Measurements from ENCODE around the gene OLFM4.

The OLFM4 gene

DNA sequence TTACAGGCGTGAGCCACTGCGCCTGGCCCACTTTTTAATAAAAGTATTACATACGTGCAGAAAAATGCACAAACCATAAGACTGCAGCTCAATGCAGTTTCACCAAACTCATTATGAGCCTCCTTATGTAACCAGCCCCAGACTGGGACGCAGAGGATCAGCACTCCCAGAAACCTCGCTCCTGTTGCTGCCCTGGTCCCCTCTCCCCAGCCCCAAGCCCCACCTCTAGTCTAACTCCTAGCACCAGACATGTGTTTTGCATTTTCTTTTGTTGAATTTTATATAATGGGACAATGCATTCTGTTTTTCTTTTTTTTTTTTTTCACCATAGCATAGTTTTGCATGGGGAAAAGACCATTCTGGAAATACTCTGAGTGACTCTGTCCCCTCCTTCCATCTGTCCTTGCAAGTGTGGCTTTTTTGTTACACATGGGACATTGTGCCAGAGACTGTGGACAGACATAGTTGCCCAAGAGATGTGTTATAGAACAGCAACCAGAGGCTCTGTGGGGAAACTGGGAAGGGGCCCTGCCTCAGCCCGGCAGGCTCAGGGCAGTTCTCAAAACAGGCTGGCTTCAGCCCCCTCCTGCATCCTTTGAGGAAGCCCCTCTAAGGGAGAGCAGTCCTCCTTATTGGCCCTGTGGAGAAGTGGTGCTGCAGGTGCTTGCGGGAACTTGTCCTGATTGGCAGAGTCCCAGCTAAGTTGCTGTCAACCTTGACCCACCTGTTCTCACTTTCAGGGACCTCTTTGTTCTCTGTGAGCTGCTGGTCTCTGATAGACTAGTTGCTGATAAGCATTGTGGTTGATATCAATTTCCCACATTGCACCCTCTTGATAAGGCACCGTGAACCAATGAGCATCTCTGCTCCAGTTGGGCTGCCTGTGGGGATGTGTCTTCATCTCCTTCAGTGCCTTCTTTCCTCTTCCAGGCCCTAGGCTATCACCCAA, 13.8 kb upstream of the OLFM4 start:
- no peak for DNase-seq (ENCODE audit: low read depth in 2 of 2)

DNA sequence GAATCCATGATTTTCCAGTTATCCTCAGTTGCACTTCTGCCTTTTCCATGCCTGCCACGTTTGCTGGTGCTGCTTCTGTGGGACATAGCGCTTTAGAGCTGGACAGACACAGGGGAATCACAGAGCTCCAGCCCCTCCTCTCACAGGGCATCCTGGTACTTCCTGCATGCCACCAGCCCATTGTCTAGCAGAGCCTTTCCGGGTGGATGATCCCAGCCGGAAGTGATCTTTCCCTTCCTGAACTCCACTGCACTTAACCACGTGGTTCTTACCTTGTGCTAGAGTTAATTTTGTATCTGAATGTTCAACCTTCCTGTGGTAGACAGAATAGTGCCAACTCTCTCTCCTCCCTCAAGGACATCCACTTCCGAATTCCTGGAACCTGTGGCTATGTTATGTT, 12.6 kb upstream of the OLFM4 start:
- DNase-seq (ENCODE audit: low read depth in 2 of 2), result no peak

DNA sequence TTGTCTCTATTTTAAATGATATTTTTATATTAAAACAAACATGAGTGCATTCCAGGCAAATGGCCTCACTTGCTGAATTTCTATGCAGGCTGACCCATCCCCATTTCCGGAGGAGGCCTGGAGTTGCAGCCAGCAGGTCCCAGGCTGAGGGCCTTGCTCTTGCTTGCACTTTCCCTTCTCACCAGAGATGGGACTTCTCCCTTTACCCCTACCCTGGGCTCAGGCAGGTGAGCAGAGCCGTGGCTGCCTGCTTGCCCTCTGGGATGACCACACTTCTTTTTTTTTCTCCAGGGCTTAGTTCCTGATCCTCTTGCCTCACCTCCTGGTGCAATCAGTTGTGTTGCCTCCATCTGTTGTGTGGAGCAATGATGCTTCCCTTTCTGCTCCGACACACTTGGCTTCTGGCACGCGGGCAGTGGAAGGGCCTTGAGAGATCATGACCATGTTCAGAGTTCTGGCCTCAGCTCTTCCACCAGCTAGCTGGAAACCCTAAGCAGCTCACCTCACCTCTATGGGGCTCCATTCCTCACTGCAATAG, 11.1 kb upstream of the OLFM4 start:
- no peak for DNase-seq (ENCODE audit: low read depth in 2 of 2)

DNA sequence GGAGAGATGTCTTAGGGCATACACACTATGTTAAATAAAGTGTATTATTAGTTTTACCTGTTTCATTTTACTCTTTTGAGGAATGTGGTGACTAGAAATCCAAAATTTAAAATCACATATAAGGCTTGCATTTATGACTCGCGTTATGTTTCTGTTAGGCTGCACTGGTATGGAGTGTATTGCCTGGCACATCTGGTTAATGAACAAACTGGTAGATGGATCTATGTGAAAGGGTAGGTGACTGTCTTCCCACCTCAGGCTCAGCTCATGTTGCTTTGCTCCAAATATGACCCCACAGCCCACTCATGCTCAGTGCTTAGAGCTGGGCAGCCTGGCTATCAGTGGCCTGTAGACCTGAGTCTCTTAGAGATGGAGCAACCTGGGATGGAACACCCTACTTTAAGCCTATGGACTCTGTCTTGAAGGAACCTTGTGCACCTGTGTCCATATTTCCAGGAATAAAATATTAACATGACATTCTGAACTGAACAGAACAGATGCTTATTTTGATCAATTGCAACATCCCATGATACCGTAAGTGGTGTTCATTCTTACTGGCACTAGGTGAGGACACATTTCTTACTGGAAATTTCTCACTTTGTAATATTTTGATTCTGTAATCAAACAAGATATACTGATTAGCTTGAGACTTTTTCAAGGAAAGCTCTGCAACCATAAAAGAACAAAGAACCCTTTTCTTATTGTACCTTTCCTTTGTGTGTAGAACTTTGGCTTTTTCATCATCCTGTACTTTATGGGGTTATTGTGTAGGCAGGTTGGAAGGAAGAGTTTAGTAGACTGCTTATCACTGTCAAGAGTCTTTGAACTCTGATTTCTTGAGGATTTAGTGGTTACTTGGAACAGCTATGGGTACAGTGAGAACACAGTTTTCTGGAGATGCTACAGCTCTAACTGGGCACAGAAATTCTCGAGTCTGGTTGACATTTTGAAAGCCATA, 9.6 kb upstream of the OLFM4 start:
- no peak for DNase-seq (ENCODE audit: low read depth in 2 of 2)

DNA sequence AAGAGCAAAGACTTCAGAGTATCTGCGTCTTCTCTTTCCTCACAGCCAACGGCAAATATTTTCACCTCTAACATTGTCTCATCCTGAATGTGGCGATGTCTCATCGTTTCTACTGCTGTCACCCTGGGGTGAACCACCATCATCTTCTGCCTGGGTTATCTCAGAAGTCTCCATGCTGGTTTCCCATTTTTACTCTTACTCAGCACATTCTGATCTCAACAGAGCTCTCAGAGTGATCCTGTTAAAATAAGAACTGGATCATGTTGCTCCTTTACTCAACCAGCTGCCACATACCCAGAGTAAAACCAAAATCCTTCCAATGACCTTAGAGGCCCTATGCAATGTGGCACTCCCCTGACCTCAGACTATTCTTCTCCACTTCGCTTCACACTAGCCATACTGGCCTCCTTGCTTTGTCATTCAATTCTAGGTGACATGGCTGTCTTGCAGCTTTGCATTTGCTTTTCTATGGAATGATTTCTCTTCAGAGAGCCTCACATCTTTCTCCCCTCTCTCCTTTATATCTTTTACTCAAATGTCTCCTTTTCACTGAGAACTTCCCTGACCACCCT, 7.8 kb upstream of the OLFM4 start:
- no peak for DNase-seq (ENCODE audit: low read depth in 2 of 2)

DNA sequence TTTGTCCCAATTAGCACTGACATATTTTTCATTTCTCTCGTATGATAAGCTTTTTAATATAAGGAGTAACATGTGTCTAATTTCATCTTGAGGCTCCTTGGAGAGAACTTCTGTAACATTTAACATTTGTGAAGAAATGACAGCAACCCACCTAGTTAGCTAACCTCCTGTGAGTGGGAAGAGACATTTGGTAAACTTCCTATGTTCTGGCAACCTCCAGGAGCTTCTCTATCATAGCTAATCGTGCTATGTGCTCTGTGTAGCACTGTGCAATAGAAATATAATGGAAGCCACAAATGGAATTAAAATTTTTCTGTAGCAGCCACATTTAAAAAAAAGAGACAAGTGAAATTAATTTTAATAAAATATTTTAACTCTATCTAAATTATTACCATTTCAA, 5.4 kb upstream of the OLFM4 start:
- no peak for DNase-seq (ENCODE audit: low read depth in 2 of 2)

DNA sequence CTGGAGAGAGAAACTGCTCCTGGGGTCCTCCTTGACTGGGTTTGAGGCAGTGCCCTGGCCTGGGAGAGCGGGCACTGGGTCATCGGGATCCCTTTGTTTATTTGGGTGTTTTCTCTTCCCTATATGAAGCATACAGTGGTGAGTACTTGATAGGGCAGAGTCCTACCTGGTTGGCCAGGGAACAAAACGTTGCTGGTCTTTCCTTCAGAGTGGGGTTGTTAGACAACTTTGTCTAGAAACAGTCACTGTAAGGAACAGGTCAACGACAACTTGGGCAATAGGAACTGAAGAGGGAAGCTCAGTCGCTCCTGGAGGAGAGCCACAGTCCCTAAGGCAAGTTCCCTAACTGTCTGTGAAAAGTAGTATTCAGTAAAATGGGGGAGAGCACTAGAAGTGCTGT, 550 bp upstream of the OLFM4 start:
- no peak for DNase-seq (ENCODE audit: low read depth in 2 of 2)

DNA sequence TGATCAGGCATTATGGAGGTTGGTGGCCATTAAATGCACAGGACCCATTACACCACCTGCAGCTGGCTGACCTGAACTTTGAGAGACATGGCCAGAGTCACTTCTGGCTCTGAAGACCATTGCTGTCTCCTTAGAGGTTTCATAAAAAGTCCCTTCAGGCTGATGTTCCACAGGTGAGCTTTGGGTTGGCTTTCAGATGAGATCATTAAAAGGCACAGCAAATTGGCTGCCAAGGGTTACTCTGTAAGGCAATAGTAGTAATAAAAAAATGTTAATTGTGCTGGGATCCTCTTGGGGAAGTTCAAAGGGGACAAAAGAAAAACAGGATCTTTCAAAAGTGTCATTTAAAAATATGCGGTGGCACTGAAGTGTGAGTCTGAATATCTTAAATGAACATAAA, 4.2 kb downstream of the OLFM4 start:
- no peak for DNase-seq (ENCODE audit: low read depth in 2 of 2)

DNA sequence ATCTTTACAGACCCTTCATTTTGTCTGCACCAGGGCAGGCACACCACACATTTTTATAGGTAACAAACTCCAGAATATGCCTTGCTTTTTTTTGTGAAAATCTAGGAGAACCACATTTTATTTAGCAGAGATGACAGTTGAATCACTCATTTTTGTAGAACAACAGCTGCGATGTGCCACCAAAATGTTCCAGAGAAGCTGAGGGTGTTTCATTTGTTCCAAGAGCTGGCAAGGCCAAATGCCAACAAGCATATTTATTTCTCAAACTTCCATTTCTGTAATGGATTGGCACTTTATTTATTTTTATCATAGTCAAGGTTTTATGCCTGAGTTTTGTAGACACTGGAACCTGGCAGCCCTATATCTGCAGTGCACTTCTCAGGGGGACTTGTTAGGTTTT, 10.4 kb downstream of the OLFM4 start:
- DNase-seq (ENCODE audit: low read depth in 2 of 2), result no peak

DNA sequence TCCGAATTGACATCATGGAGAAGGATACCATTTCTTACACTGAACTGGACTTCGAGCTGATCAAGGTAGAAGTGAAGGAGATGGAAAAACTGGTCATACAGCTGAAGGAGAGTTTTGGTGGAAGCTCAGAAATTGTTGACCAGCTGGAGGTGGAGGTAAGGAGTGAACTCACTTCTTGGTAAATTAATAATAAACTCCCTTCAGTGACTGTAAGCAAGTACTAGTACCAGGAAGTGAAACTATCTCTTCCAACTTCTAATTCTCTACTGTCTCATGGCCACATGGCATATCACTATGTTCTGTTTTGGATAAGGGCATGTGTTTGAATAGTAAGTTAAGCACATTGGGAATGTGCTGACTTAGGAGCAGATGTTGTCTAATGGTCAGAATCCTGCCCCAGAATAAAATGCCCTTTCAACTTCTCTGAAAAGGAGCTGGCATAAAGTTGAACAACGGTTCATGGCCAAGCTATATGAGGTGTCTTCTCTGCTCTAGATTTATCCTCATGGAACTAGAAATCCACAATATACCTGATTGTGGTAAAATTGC, 13.4 kb downstream of the OLFM4 start:
- DNase-seq (ENCODE audit: low read depth in 2 of 2), result no peak

DNA sequence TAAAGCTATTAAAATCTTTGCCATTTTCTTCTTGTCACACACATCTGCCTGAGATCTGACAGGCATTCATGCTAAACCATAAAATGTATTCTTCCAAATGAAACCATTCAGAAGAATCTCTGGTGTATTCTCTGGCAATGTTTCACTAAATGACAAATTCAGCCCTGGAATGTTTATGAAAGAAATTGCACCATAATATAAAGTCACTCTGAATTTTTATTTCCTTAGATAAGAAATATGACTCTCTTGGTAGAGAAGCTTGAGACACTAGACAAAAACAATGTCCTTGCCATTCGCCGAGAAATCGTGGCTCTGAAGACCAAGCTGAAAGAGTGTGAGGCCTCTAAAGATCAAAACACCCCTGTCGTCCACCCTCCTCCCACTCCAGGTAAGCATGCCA, 14.3 kb downstream of the OLFM4 start:
- DNase-seq (ENCODE audit: low read depth in 2 of 2), result no peak

DNA sequence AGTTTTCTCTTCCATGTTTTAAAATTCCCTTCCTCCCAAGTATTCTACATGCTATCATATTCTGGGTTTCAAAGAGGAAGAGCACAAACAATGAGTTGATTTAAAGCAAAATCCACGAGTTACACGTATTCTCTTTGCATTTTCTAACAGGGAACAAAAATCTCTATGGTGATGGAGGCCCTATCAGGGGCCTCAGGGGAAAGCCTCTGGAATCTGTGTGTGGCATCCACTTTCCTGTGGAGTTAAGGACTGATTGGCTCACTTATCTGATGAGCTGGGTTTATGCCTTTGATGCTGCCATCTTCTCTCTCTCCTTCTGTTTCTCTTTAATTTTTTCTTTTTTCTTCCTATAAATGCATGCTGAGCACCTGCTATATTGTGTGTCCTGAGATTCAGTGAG, 14.8 kb downstream of the OLFM4 start:
- no peak for DNase-seq (ENCODE audit: low read depth in 2 of 2)

DNA sequence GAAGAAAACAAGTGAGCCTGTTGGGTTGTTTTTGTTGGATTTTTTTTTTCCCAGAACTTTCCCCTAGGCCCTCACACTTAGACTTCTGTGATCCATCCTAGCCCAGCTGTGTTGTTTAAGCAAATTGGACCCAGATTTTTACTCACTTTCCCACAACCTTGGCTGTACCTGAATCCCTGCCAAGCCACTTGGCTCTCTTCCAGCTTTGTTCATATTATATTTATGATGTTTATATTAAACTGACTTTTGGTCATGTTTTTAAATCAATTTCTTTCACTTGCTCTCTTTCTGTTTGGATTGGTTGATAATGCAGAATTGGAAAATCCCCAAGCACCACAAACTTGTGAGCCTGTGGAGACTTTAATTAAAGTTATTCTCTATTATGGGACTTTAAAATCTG, 16.6 kb downstream of the OLFM4 start:
- no peak for DNase-seq (ENCODE audit: low read depth in 2 of 2)

DNA sequence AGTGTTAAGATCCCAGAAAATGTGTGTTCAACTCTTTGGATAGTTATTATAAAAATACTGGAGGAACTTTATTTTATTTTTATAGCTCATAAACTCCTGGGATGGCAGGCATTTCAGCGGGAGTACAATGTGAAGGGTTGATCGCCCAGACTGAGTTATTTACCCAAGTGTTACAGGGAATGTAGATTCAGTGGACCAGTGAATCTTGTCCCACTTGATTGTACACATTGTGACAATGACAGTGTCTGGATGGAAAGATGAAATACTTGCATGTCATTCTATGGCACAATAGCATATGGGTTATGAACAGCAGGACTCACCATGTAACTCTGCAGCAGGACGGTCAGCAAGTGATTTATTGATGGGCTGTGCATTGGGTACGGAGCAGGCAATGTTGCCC, 20.3 kb downstream of the OLFM4 start:
- no peak for DNase-seq (ENCODE audit: low read depth in 2 of 2)

DNA sequence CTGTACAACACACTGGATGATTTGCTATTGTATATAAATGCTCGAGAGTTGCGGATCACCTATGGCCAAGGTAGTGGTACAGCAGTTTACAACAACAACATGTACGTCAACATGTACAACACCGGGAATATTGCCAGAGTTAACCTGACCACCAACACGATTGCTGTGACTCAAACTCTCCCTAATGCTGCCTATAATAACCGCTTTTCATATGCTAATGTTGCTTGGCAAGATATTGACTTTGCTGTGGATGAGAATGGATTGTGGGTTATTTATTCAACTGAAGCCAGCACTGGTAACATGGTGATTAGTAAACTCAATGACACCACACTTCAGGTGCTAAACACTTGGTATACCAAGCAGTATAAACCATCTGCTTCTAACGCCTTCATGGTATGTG, 21.5 kb downstream of the OLFM4 start:
- no peak for DNase-seq (ENCODE audit: low read depth in 2 of 2)

DNA sequence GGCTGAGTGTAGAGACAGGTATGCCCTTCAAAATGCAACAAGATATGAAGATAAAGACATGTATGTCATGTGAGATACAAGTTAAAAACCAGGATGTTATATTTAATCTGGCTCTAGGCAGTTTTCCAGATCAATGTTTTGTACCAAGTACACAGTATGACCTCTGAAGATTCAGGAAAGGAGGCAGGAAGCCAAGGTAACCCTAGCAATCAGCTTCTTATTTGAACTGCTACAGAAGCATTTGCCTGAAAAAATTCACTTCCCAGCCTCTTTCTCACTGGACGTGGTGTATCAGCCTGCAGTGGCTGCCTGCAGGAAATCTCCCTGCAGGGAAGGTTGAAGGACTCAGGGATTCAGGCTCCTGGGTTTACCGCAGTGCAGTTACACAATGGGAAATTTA, 24.1 kb downstream of the OLFM4 start:
- DNase-seq (ENCODE audit: low read depth in 2 of 2), result no peak

DNA sequence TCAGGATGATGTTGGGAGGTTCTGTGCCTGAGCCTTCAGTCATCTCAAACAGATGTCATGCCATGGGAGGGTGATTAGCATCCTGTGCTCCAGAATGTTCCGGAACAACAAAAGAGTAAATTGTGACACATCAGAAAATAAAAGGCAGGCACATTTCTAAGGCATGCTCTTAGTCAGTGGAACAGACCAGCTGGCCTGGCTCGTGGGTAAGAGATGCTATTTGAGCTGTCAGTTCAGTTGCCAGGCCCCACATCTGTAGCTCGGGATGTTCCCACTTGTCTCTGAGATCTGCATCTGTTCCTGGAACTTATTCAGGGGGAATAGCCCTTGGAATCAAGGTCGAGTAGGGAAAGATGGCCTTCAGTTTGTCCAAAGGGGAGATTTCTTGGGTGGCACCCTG, 26.0 kb downstream of the OLFM4 start:
- DNase-seq (ENCODE audit: low read depth in 2 of 2), result no peak

DNA sequence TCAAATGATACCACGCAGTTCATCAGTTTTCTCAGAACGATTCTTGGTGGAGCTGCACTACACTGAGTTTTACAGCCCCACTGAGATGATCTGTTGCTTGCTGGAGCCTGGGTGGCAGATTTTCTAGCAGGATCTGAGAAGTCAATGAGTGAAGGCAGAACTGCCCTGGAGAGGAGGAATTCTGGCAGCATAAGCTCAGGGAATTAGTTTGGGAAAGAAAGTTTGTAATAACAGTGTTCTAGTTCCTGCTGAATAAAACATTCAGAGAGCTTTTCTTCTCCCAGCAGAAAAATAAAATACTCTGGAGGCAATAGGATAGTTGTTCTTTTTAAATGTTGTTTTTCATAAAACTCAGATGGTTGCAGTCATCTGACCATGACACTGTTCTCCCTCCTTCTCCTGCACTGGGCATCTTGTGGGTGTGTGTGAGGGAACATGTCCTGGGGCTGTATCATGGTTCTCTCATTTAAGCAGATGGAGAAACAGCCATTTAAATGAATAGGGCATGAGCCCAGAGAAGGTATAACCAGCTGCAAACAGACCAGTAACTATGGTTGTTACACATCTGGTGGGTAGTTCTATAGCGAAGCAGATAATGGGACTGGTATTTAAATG, 29.6 kb downstream of the OLFM4 start:
- no peak for DNase-seq (ENCODE audit: low read depth in 2 of 2)

DNA sequence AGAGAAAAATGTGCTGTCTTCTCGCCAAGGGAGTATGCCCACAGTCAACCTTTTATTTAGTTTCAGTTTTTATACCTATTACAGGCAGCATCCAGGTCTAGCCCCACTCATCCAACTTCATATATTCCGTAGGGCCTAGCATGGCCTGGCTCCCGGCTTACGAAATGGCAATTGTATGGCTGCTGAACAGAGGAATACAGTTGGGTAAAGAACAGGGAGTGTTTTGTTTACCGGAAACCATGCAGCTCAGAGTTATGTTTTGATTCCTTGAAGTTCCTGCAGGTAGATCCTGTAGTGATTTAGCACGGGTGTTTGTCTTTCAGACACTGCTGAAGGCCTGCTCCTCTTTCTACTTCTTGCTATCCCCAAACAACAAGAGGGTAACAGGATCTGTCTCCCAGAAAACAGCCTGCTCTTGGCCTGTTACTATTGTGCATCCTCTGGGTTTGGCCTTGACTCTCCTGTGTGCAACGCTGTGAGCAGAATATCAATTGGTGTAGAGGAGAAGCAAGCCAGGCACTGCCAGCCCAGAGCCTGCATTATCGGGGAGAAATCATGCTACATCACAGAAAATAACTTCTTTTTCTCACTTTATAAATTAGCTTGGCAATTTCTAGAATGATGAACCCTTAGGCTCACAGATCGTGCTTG, 32.4 kb downstream of the OLFM4 start:
- no peak for DNase-seq (ENCODE audit: low read depth in 2 of 2)

DNA sequence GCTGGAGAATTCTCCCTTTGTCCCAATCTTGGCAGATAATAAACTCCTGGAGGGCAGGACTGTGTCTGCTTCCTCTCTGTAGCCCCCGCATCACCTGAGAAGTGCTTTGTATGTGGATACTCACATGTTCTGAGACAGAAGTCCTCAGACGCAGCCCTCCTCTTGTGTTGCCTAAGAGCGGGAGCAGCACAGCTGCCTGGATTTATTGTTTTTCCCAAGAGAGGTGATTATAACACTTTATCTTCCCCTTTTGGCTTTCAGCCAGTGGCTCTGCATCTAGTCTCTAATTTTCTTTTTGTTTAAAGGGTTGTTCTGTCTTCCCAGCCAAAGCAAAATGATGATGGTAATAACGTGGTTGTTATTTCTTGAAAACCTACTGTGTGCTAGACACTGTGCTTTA, 36.1 kb downstream of the OLFM4 start:
- no peak for DNase-seq (ENCODE audit: low read depth in 2 of 2)

DNA sequence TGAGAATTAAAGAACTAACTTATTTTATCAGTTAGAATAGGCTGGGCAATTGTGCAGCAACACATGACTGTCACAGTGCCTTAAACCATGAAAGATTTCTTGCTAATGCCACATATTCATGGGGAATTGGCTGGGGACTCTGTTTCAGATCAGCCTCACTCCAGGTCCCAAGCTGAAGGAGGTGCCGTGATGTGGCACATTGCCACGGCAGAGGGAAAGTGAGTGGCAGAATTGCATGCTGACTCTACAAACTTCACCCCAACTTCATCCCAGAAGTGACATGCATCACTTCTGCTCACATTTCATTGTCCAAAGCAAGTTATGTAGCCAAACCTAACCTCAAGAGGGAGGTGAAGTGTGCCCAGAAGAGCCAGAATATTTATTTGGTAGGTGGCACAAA, 37.8 kb downstream of the OLFM4 start:
- no peak for DNase-seq (ENCODE audit: low read depth in 2 of 2)

Measured in stimulated activated CD8-positive, alpha-beta memory T cell treated with anti-CD3 and anti-CD28 coated beads, Interleukin-2, amount 100 ng/mL, for 1 hour (primary cell).